Cardiac muscle cell (in vitro differentiated cells and primary cell): ENCODE data around the gene CREB5. TPM values are rescaled to one million over a fixed set of nuclear protein-coding genes. Genes with fewer than 3 reads are reported as not detected.

Experiments used
- DNase-seq, 2 donors: peaks; one replicate each; pipeline versions ENCODE4 v3.0.0 to v3.0.0-alpha.2; 2010 to 2017; ENCODE audit warnings: low read depth in 1 of 2, low spot score in 1 of 2
- H3K27ac ChIP-seq: fragments of 200-600 bp; sonication (generic); 2 replicates; pipeline ENCODE4 v1.5.1; 2016
- H3K27me3 ChIP-seq: fragments of 200-600 bp; sonication (generic); 2 replicates; pipeline ENCODE4 v1.6.0; 2016; ENCODE audit warnings: control low read depth
- H3K36me3 ChIP-seq: fragments of 200-600 bp; sonication (generic); 2 replicates; pipeline ENCODE4 v1.5.1; 2016; ENCODE audit warnings: control low read depth
- H3K4me1 ChIP-seq: fragments of 200-600 bp; sonication (generic); 2 replicates; pipeline ENCODE4 v1.8.1; 2017; ENCODE audit warnings: low read depth, mild to moderate bottlenecking, mixed run types
- H3K4me3 ChIP-seq: fragments of 200-600 bp; sonication (generic); 2 replicates; pipeline ENCODE4 v1.5.1; 2016; ENCODE audit warnings: mild to moderate bottlenecking
- H3K9me3 ChIP-seq: fragments of 200-600 bp; sonication (generic); 2 replicates; pipeline ENCODE4 v1.5.1; 2017; ENCODE audit warnings: low read depth, mild to moderate bottlenecking, control low read depth
- polyA plus RNA-seq: library from polyadenylated mRNA; unstranded; fragments of >200 nt; fragmentation: Nextera tagmentation; extraction: Ambion mirVana; gene quantifications from 2 replicates; pipeline ENCODE4 v1.2.1, GENCODE V29; 2016
- total RNA-seq: library from RNA; depleted of rRNA; stranded (reverse); fragments of >200 nt; gene quantifications from 2 replicates; pipeline ENCODE4 v1.2.3, GENCODE V29; 2016
- TF ChIP-seq, protein P1 (sequence below): IDR thresholded peaks from 2 replicates; pipeline ENCODE4 v1.5.1; 2012; ENCODE audit warnings: low read depth, mild to moderate bottlenecking, low read length

The CREB5 gene
- total and polyA plus RNA-seq, 2 experiments from 2014 or later = 4.6 TPM

DNA sequence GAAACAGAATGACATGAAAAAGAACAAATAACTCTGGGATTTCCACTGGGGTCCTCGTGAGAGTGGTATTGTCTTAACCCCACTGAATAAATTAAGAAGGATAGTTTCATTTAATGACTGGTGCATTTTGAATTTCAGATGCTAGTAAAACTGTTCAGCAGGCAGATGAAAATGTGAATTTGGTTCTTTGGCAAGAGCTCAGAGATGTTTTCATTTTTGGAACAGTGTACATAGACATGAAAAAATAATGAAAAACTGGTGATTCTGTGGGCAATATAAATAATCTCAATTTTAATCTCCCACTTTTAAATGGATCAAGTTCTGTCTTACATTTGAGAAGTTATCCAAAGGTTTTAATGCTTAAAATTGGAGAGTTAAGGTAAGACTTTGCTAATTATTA lies 461.7 kb downstream of the CREB5 start:
- H3K27ac ChIP-seq = no peak overlapping the region
- no peak overlapping the region for H3K4me3 ChIP-seq
- no peaks in the 10 kb centered on the region for H3K27me3 ChIP-seq
- H3K9me3 ChIP-seq = no peaks in the 10 kb centered on the region
- H3K36me3 ChIP-seq = no peaks in the 10 kb centered on the region
- H3K4me1 ChIP-seq = no peaks in the 10 kb centered on the region
- TF ChIP-seq, protein P1, sequence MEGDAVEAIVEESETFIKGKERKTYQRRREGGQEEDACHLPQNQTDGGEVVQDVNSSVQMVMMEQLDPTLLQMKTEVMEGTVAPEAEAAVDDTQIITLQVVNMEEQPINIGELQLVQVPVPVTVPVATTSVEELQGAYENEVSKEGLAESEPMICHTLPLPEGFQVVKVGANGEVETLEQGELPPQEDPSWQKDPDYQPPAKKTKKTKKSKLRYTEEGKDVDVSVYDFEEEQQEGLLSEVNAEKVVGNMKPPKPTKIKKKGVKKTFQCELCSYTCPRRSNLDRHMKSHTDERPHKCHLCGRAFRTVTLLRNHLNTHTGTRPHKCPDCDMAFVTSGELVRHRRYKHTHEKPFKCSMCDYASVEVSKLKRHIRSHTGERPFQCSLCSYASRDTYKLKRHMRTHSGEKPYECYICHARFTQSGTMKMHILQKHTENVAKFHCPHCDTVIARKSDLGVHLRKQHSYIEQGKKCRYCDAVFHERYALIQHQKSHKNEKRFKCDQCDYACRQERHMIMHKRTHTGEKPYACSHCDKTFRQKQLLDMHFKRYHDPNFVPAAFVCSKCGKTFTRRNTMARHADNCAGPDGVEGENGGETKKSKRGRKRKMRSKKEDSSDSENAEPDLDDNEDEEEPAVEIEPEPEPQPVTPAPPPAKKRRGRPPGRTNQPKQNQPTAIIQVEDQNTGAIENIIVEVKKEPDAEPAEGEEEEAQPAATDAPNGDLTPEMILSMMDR = no peak
- DNase-seq = no peak

Other genes starting within 250 kb of the CREB5 start
- 6.1 and 9.8 TPM in 2 replicates for gene JAZF1, start 231.7 kb upstream of the CREB5 start, total RNA-seq
- gene JAZF1, start 231.7 kb upstream of the CREB5 start, polyA plus RNA-seq = 11.3 and 12.3 TPM in 2 replicates